Vagina (tissue), 2 donors: ENCODE measurements around the gene TTC7B.

Source experiments
- CTCF ChIP-seq, 3 experiments: fragments of 450-650 bp in 2 of 3; fragments of 200-600 bp in 1 of 3; sonication (generic) in 1 of 3; IDR thresholded peaks; one replicate each; pipeline ENCODE4 v1.5.1; 2017 to 2019; ENCODE audit warnings: antibody characterized with exemption in 3 of 3, mild to moderate bottlenecking in 2 of 3, moderate library complexity in 2 of 3
- POLR2AphosphoS5 ChIP-seq, 2 donors: sonication (generic); formaldehyde crosslinking; IDR thresholded peaks; one replicate each; pipeline ENCODE4 v1.9.0; 2017; ENCODE audit warnings: antibody characterized with exemption in 2 of 2, mild to moderate bottlenecking in 2 of 2, low read depth in 1 of 2; ENCODE audit not compliant: insufficient read depth in 1 of 2

GRCh38 chr14:90644882-90645281, 171.3 kb downstream of the TTC7B start:
- TF ChIP-seq CTCF (IDR thresholded peaks at IDR 0.05), result no peak
- no peak for TF ChIP-seq POLR2AphosphoS5 (IDR thresholded peaks at IDR 0.05; ENCODE audit: insufficient read depth in 1 of 2, low read depth in 1 of 2)
